ENCODE data around the gene CPED1. TPM values are rescaled to one million over a fixed set of nuclear protein-coding genes. Genes with fewer than 3 reads are reported as not detected.

CPED1 gene
- total RNA-seq, 1 donor from 2014 or later: not detected

GRCh38 chr7:121300685-121301420, 312.3 kb downstream of the CPED1 start:
- H3F3A ChIP-seq (ENCODE audit: low read depth): no peaks in the 10 kb centered on the region
- H3K79me2 ChIP-seq (ENCODE audit: low read depth): no peaks in the 10 kb centered on the region
- H3K4me3 ChIP-seq: no peak overlapping the region
- no peak overlapping the region for H3K4me2 ChIP-seq
- H3K4me3 Mint-ChIP-seq: no peak overlapping the region
- no peak overlapping the region for H3K27ac Mint-ChIP-seq
- no peak for DNase-seq (ENCODE audit: low spot score)
- no peaks in the 10 kb centered on the region for H3K36me3 Mint-ChIP-seq
- H3K4me1 Mint-ChIP-seq: no peaks in the 10 kb centered on the region
- H3K27me3 ChIP-seq: no peaks in the 10 kb centered on the region
- no peaks in the 10 kb centered on the region for H4K20me1 ChIP-seq (ENCODE audit: low read depth)
- no peaks in the 10 kb centered on the region for H3K9me3 ChIP-seq (ENCODE audit: low read depth)
- no peaks in the 10 kb centered on the region for H3K4me1 ChIP-seq
- H3K27ac ChIP-seq: no peak overlapping the region
- TF ChIP-seq CTCF (IDR thresholded peaks at IDR 0.05) (no peak), EZH2phosphoT487 (IDR thresholded peaks at IDR 0.05) (no peak), EZH2 (IDR thresholded peaks at IDR 0.05) (no peak)
- no peak overlapping the region for H2AFZ ChIP-seq (replicated peaks)
- no peaks in the 10 kb centered on the region for H3K9me3 Mint-ChIP-seq
- H3K9ac ChIP-seq: no peak overlapping the region
- no peaks in the 10 kb centered on the region for H3K36me3 ChIP-seq
- H3K27me3 Mint-ChIP-seq (ENCODE audit: insufficient read depth, low read depth): no peaks in the 10 kb centered on the region

- no peak overlapping the region for H3K4me2 ChIP-seq
- no peaks in the 10 kb centered on the region for H3K27me3 ChIP-seq
- H3K4me1 ChIP-seq: no peaks in the 10 kb centered on the region
- Mint-ChIP-seq H3K9me3 (no peaks in the 10 kb centered on the region), H3K4me3 (no peak overlapping the region), H3K36me3 (no peaks in the 10 kb centered on the region), H3K27ac (no peak overlapping the region), H3K27me3 (ENCODE audit: insufficient read depth, low read depth) (no peaks in the 10 kb centered on the region), H3K4me1 (no peaks in the 10 kb centered on the region)
- TF ChIP-seq EZH2phosphoT487 (IDR thresholded peaks at IDR 0.05) (no peak), CTCF (IDR thresholded peaks at IDR 0.05) (no peak), EZH2 (IDR thresholded peaks at IDR 0.05) (no peak)
- H3K36me3 ChIP-seq: no peaks in the 10 kb centered on the region
- H3F3A ChIP-seq (ENCODE audit: low read depth): no peaks in the 10 kb centered on the region
- H3K9ac ChIP-seq: no peak overlapping the region
- no peak overlapping the region for H3K27ac ChIP-seq
- no peaks in the 10 kb centered on the region for H3K79me2 ChIP-seq (ENCODE audit: low read depth)
- no peaks in the 10 kb centered on the region for H3K9me3 ChIP-seq (ENCODE audit: low read depth)
- H2AFZ ChIP-seq (replicated peaks): no peak overlapping the region
- no peaks in the 10 kb centered on the region for H4K20me1 ChIP-seq (ENCODE audit: low read depth)
- no peak for DNase-seq (ENCODE audit: low spot score)
- H3K4me3 ChIP-seq: no peak overlapping the region
Measured at GRCh38 chr7:121301446-121302213, 313.1 kb downstream of the CPED1 start.

GRCh38 chr7:121302214-121302745, 313.8 kb downstream of the CPED1 start:
- Histone ChIP-seq H3K4me2 (no peak overlapping the region), H3K4me1 (no peaks in the 10 kb centered on the region), H3K27ac (no peak overlapping the region), H3K27me3 (no peaks in the 10 kb centered on the region), H3K79me2 (ENCODE audit: low read depth) (no peaks in the 10 kb centered on the region), H3K36me3 (no peaks in the 10 kb centered on the region), H2AFZ (replicated peaks) (peak overlapping the region; percentile 15), H3F3A (ENCODE audit: low read depth) (no peaks in the 10 kb centered on the region), H3K9me3 (ENCODE audit: low read depth) (no peaks in the 10 kb centered on the region), H3K9ac (no peak overlapping the region), H3K4me3 (no peak overlapping the region), H4K20me1 (ENCODE audit: low read depth) (no peaks in the 10 kb centered on the region)
- H3K4me3 Mint-ChIP-seq: no peak overlapping the region
- no peaks in the 10 kb centered on the region for H3K27me3 Mint-ChIP-seq (ENCODE audit: insufficient read depth, low read depth)
- no peaks in the 10 kb centered on the region for H3K9me3 Mint-ChIP-seq
- H3K4me1 Mint-ChIP-seq: no peaks in the 10 kb centered on the region
- DNase-seq (ENCODE audit: low spot score): no peak
- TF ChIP-seq CTCF (IDR thresholded peaks at IDR 0.05) (no peak), EZH2phosphoT487 (IDR thresholded peaks at IDR 0.05) (no peak), EZH2 (IDR thresholded peaks at IDR 0.05) (no peak)
- no peak overlapping the region for H3K27ac Mint-ChIP-seq
- H3K36me3 Mint-ChIP-seq: no peaks in the 10 kb centered on the region
